Neural progenitor cell (in vitro differentiated cells): Measurements from ENCODE around the gene PHOSPHO1. TPM values are rescaled to one million over a fixed set of nuclear protein-coding genes. Genes with fewer than 3 reads are reported as not detected.

Source experiments
- DNase-seq: peaks from one replicate; pipeline ENCODE4 v3.0.0-alpha.2; 2016; ENCODE audit warnings: low spot score
- H2AFZ ChIP-seq: fragments of 200-600 bp; sonication (generic); replicated peaks from 2 replicates; pipeline ENCODE4 v1.6.1; 2016; ENCODE audit warnings: antibody characterized with exemption
- H3F3A ChIP-seq: fragments of 200-600 bp; sonication (generic); 2 replicates; pipeline ENCODE4 v1.6.1; 2016; ENCODE audit warnings: antibody characterized with exemption, low read depth
- H3K27ac ChIP-seq: fragments of 200-600 bp; sonication (generic); 2 replicates; pipeline ENCODE4 v1.5.1; 2016; ENCODE audit warnings: mild to moderate bottlenecking
- H3K27me3 ChIP-seq: fragments of 200-600 bp; sonication (generic); 2 replicates; pipeline ENCODE4 v1.6.1; 2016; ENCODE audit warnings: mild to moderate bottlenecking, moderate library complexity
- H3K36me3 ChIP-seq: fragments of 200-600 bp; sonication (generic); 2 replicates; pipeline ENCODE4 v1.5.1; 2016
- H3K4me1 ChIP-seq: fragments of 200-600 bp; sonication (generic); 2 replicates; pipeline ENCODE4 v1.6.1; 2016; ENCODE audit warnings: mixed run types
- H3K4me2 ChIP-seq: fragments of 200-600 bp; sonication (generic); 2 replicates; pipeline ENCODE4 v1.6.1; 2016
- H3K4me3 ChIP-seq: fragments of 200-600 bp; sonication (generic); 2 replicates; pipeline ENCODE4 v1.5.1; 2016
- H3K79me2 ChIP-seq: fragments of 200-600 bp; sonication (generic); 2 replicates; pipeline ENCODE4 v1.6.1; 2016; ENCODE audit warnings: low read depth
- H3K9ac ChIP-seq: fragments of 200-600 bp; sonication (generic); 2 replicates; pipeline ENCODE4 v1.6.1; 2016
- H3K9me3 ChIP-seq: fragments of 200-600 bp; sonication (generic); 2 replicates; pipeline ENCODE4 v1.5.1; 2016; ENCODE audit warnings: low read depth
- H4K20me1 ChIP-seq: fragments of 200-600 bp; sonication (generic); 2 replicates; pipeline ENCODE4 v1.6.1; 2016; ENCODE audit warnings: low read depth
- H3K27ac Mint-ChIP-seq: 3 replicates; pipeline ENCODE4 v1.8.0; 2021; ENCODE audit warnings: mixed read lengths
- H3K27me3 Mint-ChIP-seq: 2 replicates; pipeline ENCODE4 v1.8.0; 2022; ENCODE audit warnings: low read depth, mild to moderate bottlenecking, inconsistent platforms, moderate library complexity, mixed read lengths; ENCODE audit not compliant: insufficient read depth
- H3K36me3 Mint-ChIP-seq: 3 replicates; pipeline ENCODE4 v1.8.0; 2021; ENCODE audit warnings: mixed read lengths
- H3K4me1 Mint-ChIP-seq: 3 replicates; pipeline ENCODE4 v1.8.0; 2021; ENCODE audit warnings: mixed read lengths
- H3K4me3 Mint-ChIP-seq: 3 replicates; pipeline ENCODE4 v1.8.0; 2021; ENCODE audit warnings: mild to moderate bottlenecking, moderate library complexity, mixed read lengths
- H3K9me3 Mint-ChIP-seq: 3 replicates; pipeline ENCODE4 v1.8.0; 2020; ENCODE audit warnings: mixed read lengths
- EZH2 ChIP-seq: fragments of 200-600 bp; sonication (generic); IDR thresholded peaks from 2 replicates; pipeline ENCODE4 v1.6.1; 2017; ENCODE audit warnings: antibody characterized with exemption, mild to moderate bottlenecking, moderate library complexity
- EZH2phosphoT487 ChIP-seq: fragments of 200-600 bp; sonication (generic); IDR thresholded peaks from 2 replicates; pipeline ENCODE4 v1.6.1; 2017; ENCODE audit warnings: antibody characterized with exemption
- total RNA-seq: library from RNA; depleted of rRNA; stranded (reverse); fragments of >200 nt; gene quantifications from 2 replicates; pipeline ENCODE4 v1.2.3, GENCODE V29; 2015; ENCODE audit warnings: low replicate concordance
- TF ChIP-seq, protein P1 (sequence below): fragments of 200-600 bp; sonication (generic); IDR thresholded peaks from 2 replicates; pipeline ENCODE4 v1.5.1; 2017; ENCODE audit warnings: antibody characterized with exemption, mild to moderate bottlenecking

Gene PHOSPHO1
- total RNA-seq, 1 donor from 2014 or later = not detected

DNA sequence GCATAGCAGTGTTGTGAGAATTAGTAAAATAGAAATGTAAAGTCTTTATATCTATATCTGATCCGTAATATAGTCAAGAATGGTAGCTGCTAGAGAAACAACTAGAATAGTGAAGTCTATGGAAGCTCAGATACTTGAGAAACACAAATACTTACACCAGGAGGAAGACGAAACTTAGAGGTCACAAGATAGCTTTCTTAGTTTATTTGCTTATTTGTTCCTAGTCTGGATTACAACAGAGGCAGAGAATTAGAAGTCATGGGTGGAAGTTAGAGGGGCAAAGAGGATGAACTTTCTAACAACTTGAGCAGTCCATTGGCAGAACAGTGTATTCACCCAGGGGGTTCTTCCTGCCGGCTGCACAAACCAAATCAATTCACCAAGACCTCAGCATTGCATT, 34.1 kb downstream of the PHOSPHO1 start:
- Histone ChIP-seq H2AFZ (no peak overlapping the region), H3K27me3 (no peaks in the 10 kb centered on the region), H3K9ac (no peak overlapping the region), H3K4me2 (no peak overlapping the region), H3K27ac (no peak overlapping the region), H3K79me2 (no peaks in the 10 kb centered on the region), H3K9me3 (no peaks in the 10 kb centered on the region), H3K4me1 (peaks cover under 1% of the 10 kb centered on the region), H3F3A (peaks cover 29% of the 10 kb centered on the region), H3K4me3 (no peak overlapping the region), H4K20me1 (no peaks in the 10 kb centered on the region), H3K36me3 (no peaks in the 10 kb centered on the region)
- Mint-ChIP-seq H3K9me3 (peaks cover 5% of the 10 kb centered on the region), H3K27me3 (peaks cover 27% of the 10 kb centered on the region), H3K4me3 (no peak overlapping the region), H3K36me3 (no peaks in the 10 kb centered on the region), H3K4me1 (peaks cover 25% of the 10 kb centered on the region), H3K27ac (no peak overlapping the region)
- DNase-seq = no peak
- TF ChIP-seq, protein P1, sequence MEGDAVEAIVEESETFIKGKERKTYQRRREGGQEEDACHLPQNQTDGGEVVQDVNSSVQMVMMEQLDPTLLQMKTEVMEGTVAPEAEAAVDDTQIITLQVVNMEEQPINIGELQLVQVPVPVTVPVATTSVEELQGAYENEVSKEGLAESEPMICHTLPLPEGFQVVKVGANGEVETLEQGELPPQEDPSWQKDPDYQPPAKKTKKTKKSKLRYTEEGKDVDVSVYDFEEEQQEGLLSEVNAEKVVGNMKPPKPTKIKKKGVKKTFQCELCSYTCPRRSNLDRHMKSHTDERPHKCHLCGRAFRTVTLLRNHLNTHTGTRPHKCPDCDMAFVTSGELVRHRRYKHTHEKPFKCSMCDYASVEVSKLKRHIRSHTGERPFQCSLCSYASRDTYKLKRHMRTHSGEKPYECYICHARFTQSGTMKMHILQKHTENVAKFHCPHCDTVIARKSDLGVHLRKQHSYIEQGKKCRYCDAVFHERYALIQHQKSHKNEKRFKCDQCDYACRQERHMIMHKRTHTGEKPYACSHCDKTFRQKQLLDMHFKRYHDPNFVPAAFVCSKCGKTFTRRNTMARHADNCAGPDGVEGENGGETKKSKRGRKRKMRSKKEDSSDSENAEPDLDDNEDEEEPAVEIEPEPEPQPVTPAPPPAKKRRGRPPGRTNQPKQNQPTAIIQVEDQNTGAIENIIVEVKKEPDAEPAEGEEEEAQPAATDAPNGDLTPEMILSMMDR = no peak
- TF ChIP-seq EZH2 = no peak
- TF ChIP-seq EZH2phosphoT487 = no peak

DNA sequence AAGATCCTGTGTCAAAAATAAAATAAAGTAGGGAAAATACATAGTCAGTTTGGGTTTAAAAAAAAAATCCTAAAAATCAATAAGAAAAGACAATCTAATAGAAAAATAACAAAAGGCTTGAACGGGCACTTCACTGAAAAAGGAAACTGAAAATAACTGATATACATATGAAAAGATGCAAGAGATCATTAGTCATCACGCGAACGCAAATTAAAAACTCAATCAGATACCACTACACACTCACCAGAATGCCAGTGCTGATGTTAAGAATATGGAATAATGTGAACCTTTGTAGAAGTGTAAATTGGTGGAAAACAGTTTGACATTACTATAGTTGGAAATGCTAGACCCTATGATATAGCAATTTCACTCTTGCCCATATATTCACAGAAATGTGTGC, 34.8 kb downstream of the PHOSPHO1 start:
- Histone ChIP-seq H4K20me1 (no peaks in the 10 kb centered on the region), H3F3A (peaks cover 37% of the 10 kb centered on the region), H3K79me2 (no peaks in the 10 kb centered on the region), H3K4me3 (no peak overlapping the region), H3K9ac (no peak overlapping the region), H3K27me3 (no peaks in the 10 kb centered on the region), H2AFZ (no peak overlapping the region), H3K4me1 (peaks cover 4% of the 10 kb centered on the region), H3K9me3 (no peaks in the 10 kb centered on the region), H3K4me2 (no peak overlapping the region), H3K36me3 (no peaks in the 10 kb centered on the region), H3K27ac (no peak overlapping the region)
- Mint-ChIP-seq H3K4me1 (peaks cover 27% of the 10 kb centered on the region), H3K27me3 (peaks cover 22% of the 10 kb centered on the region), H3K27ac (no peak overlapping the region), H3K9me3 (peaks cover 5% of the 10 kb centered on the region), H3K36me3 (no peaks in the 10 kb centered on the region), H3K4me3 (no peak overlapping the region)
- DNase-seq = no peak
- TF ChIP-seq, protein P1 = no peak
- TF ChIP-seq EZH2 (no peak), EZH2phosphoT487 (no peak)

- H3F3A ChIP-seq = peaks cover 39% of the 10 kb centered on the region
- peaks cover 4% of the 10 kb centered on the region for H3K4me1 ChIP-seq
- H3K9me3 ChIP-seq = no peaks in the 10 kb centered on the region
- H3K79me2 ChIP-seq = no peaks in the 10 kb centered on the region
- Mint-ChIP-seq H3K4me1 (peaks cover 27% of the 10 kb centered on the region), H3K36me3 (no peaks in the 10 kb centered on the region), H3K9me3 (peaks cover 5% of the 10 kb centered on the region), H3K27me3 (peaks cover 22% of the 10 kb centered on the region), H3K4me3 (peak overlapping the region; percentile 98), H3K27ac (peak overlapping the region; percentile 99)
- no peak overlapping the region for H3K27ac ChIP-seq
- peak overlapping the region; percentile 75 for H3K4me2 ChIP-seq
- H3K9ac ChIP-seq = no peak overlapping the region
- DNase-seq = no peak
- no peaks in the 10 kb centered on the region for H3K36me3 ChIP-seq
- H4K20me1 ChIP-seq = no peaks in the 10 kb centered on the region
- TF ChIP-seq EZH2 = no peak
- TF ChIP-seq, protein P1 = no peak
- no peak for TF ChIP-seq EZH2phosphoT487
- H3K4me3 ChIP-seq = peak overlapping the region; percentile 74
- H3K27me3 ChIP-seq = no peaks in the 10 kb centered on the region
- H2AFZ ChIP-seq = peak overlapping the region; percentile 94
Measured at GRCh38 chr17:49194297-49194607, 36.3 kb downstream of the PHOSPHO1 start.
